GM18873 (cell line): ENCODE measurements around the gene NEUROD6.

Experiments used
- ATAC-seq: cut with Tn5 transposase; IDR thresholded peaks from one replicate; pipeline ENCODE4 v1.9.1; 2021; ENCODE audit warnings: mild to moderate bottlenecking, moderate library complexity, moderate number of reproducible peaks; ENCODE audit not compliant: unreplicated experiment, low FRiP score

Gene NEUROD6

GRCh38 chr7:31335161-31335856 is 5.2 kb downstream of the NEUROD6 start:
- no peak for ATAC-seq

DNA sequence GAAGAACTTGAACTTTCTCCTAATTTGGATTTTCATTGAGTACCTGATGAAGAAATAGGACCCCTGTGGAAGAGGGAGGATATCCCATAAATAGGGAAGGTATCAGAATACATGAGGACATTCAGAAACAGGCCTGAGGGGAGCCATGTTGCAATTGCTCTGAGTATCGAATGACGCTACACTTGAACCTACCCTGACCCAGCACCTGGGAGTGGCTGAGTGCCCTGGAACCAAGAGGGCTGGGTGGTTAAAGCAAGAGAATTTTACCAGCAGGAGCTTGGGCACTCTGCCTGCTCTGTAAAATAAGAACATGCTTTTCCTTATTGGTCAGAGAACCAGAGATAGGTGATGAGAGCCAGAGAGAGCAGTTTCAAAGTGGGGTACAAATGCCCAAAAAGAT is 7.2 kb downstream of the NEUROD6 start:
- ATAC-seq: no peak

DNA sequence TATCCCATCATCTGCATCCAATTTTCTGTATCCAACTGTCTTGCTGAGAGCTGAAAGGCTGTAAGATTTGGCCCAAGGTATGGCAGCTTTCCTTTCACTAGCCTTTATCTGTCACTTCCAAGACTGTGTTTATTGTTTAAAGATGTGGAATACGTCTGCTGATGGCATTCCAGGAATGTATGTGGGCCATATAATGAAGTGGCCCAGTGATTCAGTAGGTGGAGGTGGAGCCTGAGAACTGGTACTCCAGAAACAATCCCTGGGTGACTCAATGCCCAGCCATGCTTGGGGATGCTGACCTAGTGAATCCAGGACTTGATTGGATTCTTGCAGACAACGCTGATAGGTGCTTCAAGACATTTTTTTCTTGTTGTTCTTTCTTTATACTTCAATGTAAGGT is 13.5 kb downstream of the NEUROD6 start:
- no peak for ATAC-seq

- ATAC-seq: no peak
Measured at GRCh38 chr7:31326416-31326815, 14.1 kb downstream of the NEUROD6 start.

DNA sequence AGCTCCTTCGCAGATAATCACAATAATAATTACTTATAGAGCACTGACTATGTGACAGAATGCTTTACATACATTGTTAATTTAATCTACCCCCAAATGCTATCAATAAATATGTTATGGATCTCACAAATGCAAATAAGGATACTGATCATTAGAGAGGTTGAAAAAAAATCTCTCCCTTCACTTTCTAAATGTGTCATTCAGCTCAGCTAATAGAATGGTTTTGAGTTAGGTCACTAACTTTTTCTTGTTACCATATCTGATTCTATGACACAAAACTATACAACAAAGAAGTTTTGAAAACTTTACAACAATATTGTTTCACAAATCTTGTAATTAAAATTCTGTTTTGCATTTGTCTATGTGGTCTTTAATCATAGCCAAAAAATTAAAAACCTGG is 17.4 kb downstream of the NEUROD6 start:
- ATAC-seq: no peak

- ATAC-seq: no peak
Measured at GRCh38 chr7:31320675-31321074, 19.9 kb downstream of the NEUROD6 start.

GRCh38 chr7:31318313-31318712 is 22.2 kb downstream of the NEUROD6 start:
- no peak for ATAC-seq

DNA sequence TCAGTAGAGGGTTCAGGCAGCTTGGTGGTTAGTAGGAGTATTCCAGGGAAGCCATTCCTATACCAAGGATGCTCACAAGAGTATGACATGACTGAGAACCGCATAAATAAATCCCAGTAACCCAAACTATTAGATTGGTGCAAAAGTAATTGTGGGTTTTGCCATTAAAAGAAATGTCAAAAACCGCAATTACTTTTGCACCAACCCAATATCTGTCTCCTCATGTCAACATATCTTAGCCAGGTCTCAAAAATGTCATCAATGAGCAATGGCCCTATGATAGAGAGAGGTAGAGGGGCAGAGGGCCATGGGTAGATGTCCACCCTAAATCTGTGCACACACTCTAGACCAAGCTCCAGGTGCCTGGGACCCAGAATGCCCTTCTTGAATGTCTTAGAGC is 23.6 kb downstream of the NEUROD6 start:
- no peak for ATAC-seq

- ATAC-seq: no peak
Measured at GRCh38 chr7:31315758-31316157, 24.8 kb downstream of the NEUROD6 start.

DNA sequence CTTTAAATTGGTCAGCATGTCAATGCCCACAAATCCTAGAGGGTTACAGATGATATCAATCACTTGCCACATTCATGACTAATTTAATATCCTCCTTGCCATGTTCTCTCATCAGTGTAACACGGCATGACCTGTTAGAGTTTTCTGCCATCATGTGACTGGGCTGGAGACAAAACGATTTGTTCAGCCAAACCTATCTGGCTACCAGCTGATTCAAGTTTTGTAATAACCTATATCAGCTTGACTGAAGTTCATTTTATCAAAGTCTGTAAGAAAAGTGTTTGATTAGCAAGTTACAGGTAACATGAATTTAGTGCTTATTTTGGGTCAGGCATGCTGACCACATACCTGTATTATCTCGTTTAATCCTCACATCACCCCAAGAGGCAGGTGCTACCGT is 25.7 kb downstream of the NEUROD6 start:
- no peak for ATAC-seq

- ATAC-seq: no peak
Measured at GRCh38 chr7:31312889-31313288, 27.6 kb downstream of the NEUROD6 start.

DNA sequence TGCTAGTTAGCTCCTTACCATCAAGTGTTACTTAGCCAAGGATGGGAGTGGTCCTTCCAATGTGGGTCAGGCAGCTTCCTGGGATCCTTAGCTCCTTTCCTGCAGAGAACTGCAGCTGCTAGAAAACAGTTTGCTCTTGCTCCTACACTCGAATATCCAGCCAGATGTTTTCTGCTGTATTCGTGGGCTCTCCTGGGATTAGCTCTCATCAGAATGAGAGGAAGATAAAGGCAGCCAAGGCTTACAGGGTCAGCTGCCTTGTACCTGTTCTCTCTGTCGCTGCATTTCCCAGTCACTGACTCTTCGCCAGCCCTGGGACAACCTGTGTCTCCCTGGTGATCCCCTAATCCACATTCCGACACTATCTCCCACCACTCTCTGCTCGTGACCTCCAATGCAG is 29.0 kb downstream of the NEUROD6 start:
- no peak for ATAC-seq

DNA sequence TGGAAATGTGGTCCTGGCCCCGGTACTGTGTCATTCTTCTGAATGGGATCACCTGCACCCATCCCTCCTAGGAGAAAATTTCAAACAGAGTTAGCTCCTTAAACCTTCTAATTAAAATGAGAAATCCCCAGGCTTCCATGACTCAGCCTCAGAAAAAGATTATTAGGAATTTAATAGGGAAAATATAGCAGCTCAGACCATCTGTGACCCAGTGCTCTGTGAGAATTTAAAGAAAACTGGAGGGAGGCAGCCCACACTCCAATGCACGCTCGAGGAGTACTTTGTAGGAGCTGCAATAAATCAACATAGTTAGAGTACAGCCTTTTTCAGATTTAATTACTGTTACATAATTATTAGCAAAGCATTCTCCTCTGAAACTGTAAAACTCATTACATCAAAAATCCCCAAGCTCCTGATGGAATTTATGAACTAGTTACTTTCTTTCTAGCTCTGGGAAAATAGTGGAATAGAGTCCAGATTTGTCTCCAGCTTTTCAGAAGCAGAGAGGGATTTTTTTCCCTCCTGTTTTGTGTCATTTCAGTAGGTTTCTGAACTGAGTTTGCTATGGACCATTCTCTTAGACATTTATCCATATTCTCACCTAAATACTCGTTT is 30.1 kb downstream of the NEUROD6 start:
- no peak for ATAC-seq

DNA sequence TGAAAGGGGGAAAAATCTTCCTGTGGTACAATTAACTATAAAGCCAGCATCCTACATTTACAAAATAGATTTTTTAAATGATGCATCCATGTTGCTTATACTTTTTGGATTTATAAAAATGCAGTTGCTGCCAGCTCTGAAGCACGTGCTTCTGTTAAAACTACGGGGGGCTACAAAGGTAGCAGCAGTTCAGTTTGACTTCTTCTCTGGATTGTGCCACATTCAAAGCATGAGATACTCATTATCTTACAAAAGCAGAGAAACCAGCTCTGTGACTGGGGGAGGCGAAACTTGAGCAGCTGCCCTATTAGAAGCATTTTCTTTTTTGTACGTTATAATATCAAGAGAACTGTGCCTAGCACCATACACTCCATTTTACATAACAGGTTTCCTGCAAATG is 31.1 kb downstream of the NEUROD6 start:
- ATAC-seq: no peak

DNA sequence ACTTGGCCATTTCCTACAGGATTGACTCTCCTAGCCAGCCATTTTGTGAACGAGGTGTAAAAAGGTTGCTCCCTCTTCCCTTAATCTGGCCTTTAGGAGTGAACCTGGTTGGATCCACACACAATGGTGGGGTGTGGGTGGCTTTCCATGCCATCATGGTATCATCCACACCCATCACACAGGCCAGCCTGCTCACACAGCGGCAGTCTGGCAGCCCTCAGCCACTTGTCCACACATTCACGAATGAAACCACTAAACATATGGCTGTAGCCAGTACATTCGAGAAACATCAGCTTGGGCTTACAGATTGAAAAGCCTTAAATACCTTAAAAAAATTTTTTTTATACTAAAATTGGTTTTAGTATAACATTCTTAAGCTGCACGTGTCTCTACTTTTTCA is 31.9 kb downstream of the NEUROD6 start:
- no peak for ATAC-seq

- ATAC-seq: no peak
Measured at GRCh38 chr7:31307972-31308371, 32.6 kb downstream of the NEUROD6 start.

- no peak for ATAC-seq
Measured at GRCh38 chr7:31305260-31305659, 35.3 kb downstream of the NEUROD6 start.

DNA sequence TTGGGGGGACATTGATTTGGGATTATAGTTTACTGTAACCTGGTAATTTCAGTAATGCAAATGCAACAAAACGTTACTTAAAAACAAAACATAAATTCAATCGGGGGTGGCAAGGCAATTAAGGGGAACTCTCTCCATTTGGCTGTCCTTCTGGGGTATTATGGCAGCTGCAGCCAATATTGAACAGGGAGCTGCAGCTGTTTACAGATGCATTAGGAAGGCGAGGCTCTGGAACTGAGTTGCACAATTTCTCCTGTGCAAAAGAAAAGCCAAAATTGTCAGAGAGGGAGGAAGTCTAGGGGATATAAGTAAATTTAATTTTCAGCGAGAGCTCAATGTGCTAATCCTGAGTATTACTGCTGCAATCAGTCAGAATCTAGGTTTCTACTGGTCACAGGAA is 36.1 kb downstream of the NEUROD6 start:
- no peak for ATAC-seq

DNA sequence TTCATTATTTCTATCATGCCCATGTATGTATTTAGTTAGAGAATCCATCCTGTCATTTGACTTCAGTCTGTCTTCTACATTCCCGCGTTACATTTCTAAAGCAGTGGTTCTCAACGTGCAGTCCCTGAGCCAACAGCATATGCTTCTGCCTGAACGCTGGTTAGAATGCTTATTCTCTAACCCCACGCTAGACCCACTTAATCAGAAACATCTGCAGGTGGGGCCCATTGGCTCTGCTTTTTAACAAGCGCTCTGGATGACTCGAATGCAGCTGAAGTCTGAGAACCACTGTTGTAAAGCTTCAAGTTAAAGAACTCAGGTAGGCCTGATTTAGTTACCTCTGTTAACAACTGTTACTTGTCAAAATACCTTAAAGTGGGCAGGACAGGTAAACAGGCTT is 38.2 kb downstream of the NEUROD6 start:
- ATAC-seq: no peak

DNA sequence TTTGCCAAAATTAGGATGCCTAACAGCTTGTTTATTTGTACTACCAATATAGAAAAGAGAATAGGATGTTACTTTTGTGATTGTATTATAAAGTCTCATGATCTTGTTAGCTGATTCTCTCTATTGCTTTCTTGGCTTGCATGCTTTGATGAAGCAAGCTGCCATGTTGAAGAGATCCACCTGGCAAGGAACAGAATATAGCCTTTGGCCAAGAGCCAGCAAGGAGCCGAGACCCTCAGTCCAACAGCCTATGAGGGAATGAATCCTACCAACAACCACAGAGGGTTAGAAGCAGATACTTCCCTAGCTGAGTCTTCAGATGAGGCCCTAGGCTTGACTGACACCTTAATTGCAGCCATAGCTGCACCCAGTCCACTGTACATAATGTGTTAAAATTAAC is 41.2 kb downstream of the NEUROD6 start:
- ATAC-seq: no peak

GRCh38 chr7:31290601-31291000 is 49.9 kb downstream of the NEUROD6 start:
- ATAC-seq: no peak
